ENCODE measurements around the gene PRR11.
"Not testable (repeated sequence)": the region's sequence is repeated elsewhere in the genome, so short reads cannot be mapped to it uniquely, and the experiment has no call there.

PRR11 gene

GRCh38 chr17:59155439-59156177 lies at the start of gene PRR11:
TSS of gene PRR11 (plus strand) at chr17:59155746. CDS start at chr17:59169753, 14,007 bp downstream.
- DNase-seq (ENCODE audit: low spot score), result peak; percentile 100

- DNase-seq (ENCODE audit: low spot score), result peak; percentile 77
These were observed 49.6 kb upstream of the PRR11 start for GRCh38 chr17:59105852-59106462.

GRCh38 chr17:59106463-59107305 lies 48.9 kb upstream of the PRR11 start, which contains the start of gene TRIM37:
TSS of gene TRIM37 (minus strand) at chr17:59106880. CDS start at chr17:59106461, 419 bp downstream.
- DNase-seq (ENCODE audit: low spot score), result peak; percentile 98

- DNase-seq (ENCODE audit: low spot score), result no peak
These were observed 48.3 kb upstream of the PRR11 start for GRCh38 chr17:59107306-59107670.

GRCh38 chr17:59108400-59109102 lies 47.0 kb upstream of the PRR11 start:
- no peak for DNase-seq (ENCODE audit: low spot score)

- DNase-seq (ENCODE audit: low spot score), result no peak
These were observed 44.6 kb upstream of the PRR11 start for GRCh38 chr17:59110973-59111372.

GRCh38 chr17:59111539-59111938 lies 44.0 kb upstream of the PRR11 start:
- no peak for DNase-seq (ENCODE audit: low spot score)

- DNase-seq (ENCODE audit: low spot score), result no peak
These were observed 40.1 kb upstream of the PRR11 start for GRCh38 chr17:59115474-59115873.

- DNase-seq (ENCODE audit: low spot score), result no peak
These were observed 33.6 kb upstream of the PRR11 start for GRCh38 chr17:59121901-59122480.

- DNase-seq (ENCODE audit: low spot score), result no peak
These were observed 30.9 kb upstream of the PRR11 start for GRCh38 chr17:59124665-59125064.

GRCh38 chr17:59126809-59127417 lies 28.6 kb upstream of the PRR11 start:
- DNase-seq (ENCODE audit: low spot score), result no peak

GRCh38 chr17:59129814-59130213 lies 25.7 kb upstream of the PRR11 start:
- DNase-seq (ENCODE audit: low spot score), result no peak

GRCh38 chr17:59131131-59131530 lies 24.4 kb upstream of the PRR11 start:
- DNase-seq (ENCODE audit: low spot score), result no peak

GRCh38 chr17:59138339-59138738 lies 17.2 kb upstream of the PRR11 start:
- not testable (repeated sequence) for DNase-seq (ENCODE audit: low spot score)

- DNase-seq (ENCODE audit: low spot score), result no peak
These were observed 15.6 kb upstream of the PRR11 start for GRCh38 chr17:59139939-59140338.

- DNase-seq (ENCODE audit: low spot score), result no peak
These were observed 13.7 kb upstream of the PRR11 start for GRCh38 chr17:59141860-59142259.

GRCh38 chr17:59145571-59146096 lies 9.9 kb upstream of the PRR11 start:
- no peak for DNase-seq (ENCODE audit: low spot score)

GRCh38 chr17:59149051-59149450 lies 6.5 kb upstream of the PRR11 start:
- no peak for DNase-seq (ENCODE audit: low spot score)

- no peak for DNase-seq (ENCODE audit: low spot score)
These were observed 5.6 kb upstream of the PRR11 start for GRCh38 chr17:59149841-59150511.

GRCh38 chr17:59151006-59151405 lies 4.5 kb upstream of the PRR11 start:
- peak; percentile 32 for DNase-seq (ENCODE audit: low spot score)
